Head of caudate nucleus (tissue), 42 donors: ENCODE data around the gene GID4.
A peak's percentile ranks its signal among the peaks of the same experiment; 100 is the strongest.

Experiments used
- DNase-seq, 42 donors: peaks; one replicate each; pipeline versions ENCODE4 v3.0.0 to v3.0.0-alpha.2; 2020 to 2021; ENCODE audit warnings: mixed read lengths in 7 of 42
- intact Hi-C: fragments of 100-400 bp; cut with DNase I; formaldehyde crosslinking; loops from one replicate; pipeline ENCODE4 v1.15.0; 2022

GID4 gene

GRCh38 chr17:18038149-18038850 is 908 bp upstream of the GID4 start:
- intact Hi-C loops: loop anchor here (10.0 kb wide), 1 partner anchor 223 kb away; no protein-coding TSS in a partner anchor
- DNase-seq: peak in 9 of 42 donors; percentile 9 to 70 (median 35)

GRCh38 chr17:18039535-18040260 is 490 bp downstream of the GID4 start:
- intact Hi-C loops: loop anchor here (5.0 to 10.0 kb wide), 2 partner anchors 67 to 225 kb away; partner anchors contain the start of genes DRC3 and TOM1L2
- peak in 16 of 42 donors; percentile 9 to 76 (median 30) for DNase-seq

GRCh38 chr17:18040261-18040858 is 1.2 kb downstream of the GID4 start:
- DNase-seq: no peak
- intact Hi-C loops: loop anchor here (5.0 kb wide), 1 partner anchor 68 kb away; the partner anchor contains the start of genes DRC3 and TOM1L2

GRCh38 chr17:18041776-18042175 is 2.6 kb downstream of the GID4 start:
- no peak for DNase-seq
- intact Hi-C loops: loop anchor here (5.0 kb wide), 1 partner anchor 69 kb away; the partner anchor contains the start of genes DRC3 and TOM1L2

GRCh38 chr17:18042983-18043382 is 3.8 kb downstream of the GID4 start:
- no peak for DNase-seq
- intact Hi-C loops: loop anchor here (5.0 kb wide), 1 partner anchor 71 kb away; the partner anchor contains the start of genes DRC3 and TOM1L2

- intact Hi-C loops: loop anchor here (5.0 kb wide), 1 partner anchor 71 kb away; the partner anchor contains the start of genes DRC3 and TOM1L2
- peak in 2 of 42 donors; percentile 13 to 29 for DNase-seq
Measured at GRCh38 chr17:18043491-18043890, 4.3 kb downstream of the GID4 start.

- intact Hi-C loops: loop anchor here (5.0 kb wide), 1 partner anchor 72 kb away; the partner anchor contains the start of genes DRC3 and TOM1L2
- no peak for DNase-seq
Measured at GRCh38 chr17:18044609-18045008, 5.4 kb downstream of the GID4 start.

GRCh38 chr17:18045691-18046350 is 6.6 kb downstream of the GID4 start:
- no peak for DNase-seq
- intact Hi-C loops: no loop called here

- intact Hi-C loops: no loop called here
- DNase-seq: no peak
Measured at GRCh38 chr17:18055597-18055996, 16.4 kb downstream of the GID4 start.

- DNase-seq: no peak
- intact Hi-C loops: no loop called here
Measured at GRCh38 chr17:18056214-18056613, 17.0 kb downstream of the GID4 start.

GRCh38 chr17:18059283-18059682 is 20.1 kb downstream of the GID4 start:
- DNase-seq: no peak
- intact Hi-C loops: no loop called here

GRCh38 chr17:18064053-18064452 is 24.8 kb downstream of the GID4 start:
- intact Hi-C loops: no loop called here
- DNase-seq: no peak

- intact Hi-C loops: no loop called here
- DNase-seq: no peak
Measured at GRCh38 chr17:18065546-18065945, 26.3 kb downstream of the GID4 start.

GRCh38 chr17:18066866-18067265 is 27.7 kb downstream of the GID4 start:
- intact Hi-C loops: no loop called here

GRCh38 chr17:18069101-18069500 is 29.9 kb downstream of the GID4 start:
- no peak for DNase-seq
- intact Hi-C loops: no loop called here

More at GRCh38 chr17:18066866-18067265, 27.7 kb downstream of the GID4 start:
- DNase-seq: no peak

- peak in 4 of 42 donors; percentile 4 to 38 (median 14) for DNase-seq
- intact Hi-C loops: no loop called here
Measured at GRCh38 chr17:18070861-18071340, 31.7 kb downstream of the GID4 start.

- intact Hi-C loops: no loop called here
- DNase-seq: no peak
Measured at GRCh38 chr17:18071751-18072150, 32.5 kb downstream of the GID4 start.

- peak in 38 of 42 donors; percentile 8 to 86 (median 60) for DNase-seq
- intact Hi-C loops: no loop called here
Measured at GRCh38 chr17:18074566-18075272, 35.5 kb downstream of the GID4 start.
